GM18505 (cell line): ENCODE data around the gene TRAPPC2.
"Not testable (repeated sequence)": the region's sequence is repeated elsewhere in the genome, so short reads cannot be mapped to it uniquely, and the experiment has no call there.

Source experiments
- ATAC-seq: cut with Tn5 transposase; IDR thresholded peaks from one replicate; pipeline ENCODE4 v1.9.1; 2021; ENCODE audit not compliant: unreplicated experiment
- POLR2A ChIP-seq: IDR thresholded peaks from 4 replicates; pipeline ENCODE4 v1.6.1; 2011; ENCODE audit warnings: borderline replicate concordance; ENCODE audit not compliant: insufficient read depth, insufficient read length; ENCODE audit errors: extremely low read depth

The TRAPPC2 gene

DNA sequence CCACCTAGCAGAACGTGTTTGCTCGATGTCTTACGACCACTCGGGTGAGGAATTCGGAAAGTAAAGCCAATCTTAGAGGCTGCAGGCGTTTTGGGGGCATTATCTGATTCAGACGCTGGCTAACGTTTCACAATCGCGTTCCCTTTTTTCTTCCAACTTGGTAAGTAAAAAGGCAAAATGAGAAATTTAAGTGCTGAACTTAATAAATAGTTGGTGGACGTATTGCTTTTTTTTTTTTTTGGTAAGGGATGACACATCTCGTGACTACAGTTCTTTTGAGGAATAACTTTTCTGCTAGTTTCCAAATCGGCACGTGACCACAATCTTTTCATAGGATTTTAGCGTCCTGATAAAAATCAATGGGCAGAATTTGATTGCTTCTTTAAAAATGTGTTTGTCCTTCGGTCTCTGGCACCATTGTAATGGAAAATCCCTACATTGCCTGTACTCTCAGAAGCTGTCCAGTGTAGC is 44.6 kb downstream of the TRAPPC2 start:
- TF ChIP-seq POLR2A = no peak
- no peak for ATAC-seq

DNA sequence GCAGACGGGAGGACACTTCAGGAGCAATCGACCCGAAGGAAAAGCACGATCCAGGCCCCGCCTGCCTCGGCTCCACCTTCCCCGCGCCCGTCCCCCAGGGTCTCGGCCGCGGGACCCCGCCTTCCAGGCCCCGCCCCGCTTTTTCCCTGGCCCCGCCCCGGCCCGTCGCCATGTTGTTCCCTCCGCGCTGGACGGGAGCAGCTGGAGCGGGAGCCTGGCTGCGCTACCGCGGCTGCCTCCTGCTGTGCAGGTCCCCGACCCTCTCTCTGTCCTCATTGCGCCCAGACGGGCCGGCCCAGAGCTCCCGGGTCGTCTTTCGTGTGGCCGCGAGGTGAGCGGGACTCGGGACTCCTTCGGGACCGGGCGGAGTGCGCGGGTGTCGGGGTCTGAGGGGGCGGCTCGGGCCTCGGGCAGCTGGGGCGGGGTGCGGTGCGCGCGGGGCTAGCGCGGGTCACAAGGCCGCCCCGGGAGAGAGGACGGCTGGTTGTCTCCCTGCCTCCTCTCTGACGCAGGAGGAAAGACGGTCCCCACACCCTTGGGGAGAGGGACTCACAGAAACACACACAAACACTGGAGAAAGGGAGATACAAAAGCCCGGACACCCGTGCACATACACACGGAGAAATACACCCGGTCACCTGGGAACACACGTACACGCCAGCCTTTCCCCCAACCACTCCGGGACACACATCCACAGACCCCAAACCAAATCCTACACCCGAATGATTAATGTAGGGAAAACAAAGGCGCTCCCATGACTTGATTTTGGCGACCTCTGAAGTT is 45.3 kb downstream of the TRAPPC2 start, which contains the start of gene RAB9A:
Gene RAB9A, plus strand, starts transcription at position 171 of the 783 bp plus-strand sequence. CDS start 19,619 bp downstream, outside the sequence.
- peak; percentile 78 for TF ChIP-seq POLR2A
- ATAC-seq = peak; percentile 76

DNA sequence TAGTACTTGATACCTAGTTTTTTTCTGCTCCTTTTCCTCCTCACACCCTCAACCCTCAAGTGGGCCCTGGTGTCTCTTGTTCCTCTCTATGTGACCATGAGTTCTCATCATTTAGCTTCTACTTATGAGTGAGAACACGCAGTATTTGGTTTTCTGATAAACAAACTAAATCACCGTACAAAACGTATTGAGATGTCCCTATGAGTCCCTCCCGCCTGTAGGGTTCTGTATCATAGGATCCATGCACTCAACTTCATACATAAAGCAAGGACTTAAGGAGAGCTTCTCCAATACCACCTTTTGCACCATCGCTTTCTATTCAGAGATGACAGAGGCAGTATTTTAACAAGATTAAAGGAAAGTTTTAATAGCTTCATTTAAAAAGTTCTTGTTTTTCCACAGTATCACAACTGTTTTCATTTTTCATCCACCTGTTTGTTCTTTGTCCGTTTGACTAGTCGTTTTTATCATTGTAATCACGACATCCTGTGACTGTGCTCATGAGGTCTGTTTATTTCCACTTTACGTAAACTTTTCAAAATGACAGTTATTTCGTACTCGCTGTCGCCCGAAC is 45.9 kb downstream of the TRAPPC2 start:
- no peak for TF ChIP-seq POLR2A
- ATAC-seq = no peak

DNA sequence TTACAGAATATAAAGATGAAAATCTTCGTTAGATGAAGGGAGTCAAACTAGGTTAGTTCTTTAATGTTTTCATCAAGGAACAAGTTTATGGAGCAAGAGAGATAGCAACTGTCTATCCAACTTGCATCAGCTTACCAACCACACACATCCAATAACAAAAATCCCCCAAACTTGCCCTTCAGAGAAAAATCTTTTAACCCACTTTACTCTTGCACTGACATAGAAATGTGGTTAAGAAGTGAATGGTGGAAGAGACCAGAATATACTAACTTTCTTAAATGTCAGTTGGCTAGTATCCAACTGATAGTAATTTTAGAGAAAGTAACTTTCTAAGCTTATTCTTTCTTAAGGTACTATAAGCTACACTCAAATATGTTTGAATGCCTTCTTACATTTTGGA is 47.2 kb downstream of the TRAPPC2 start:
- TF ChIP-seq POLR2A = no peak
- no peak for ATAC-seq

DNA sequence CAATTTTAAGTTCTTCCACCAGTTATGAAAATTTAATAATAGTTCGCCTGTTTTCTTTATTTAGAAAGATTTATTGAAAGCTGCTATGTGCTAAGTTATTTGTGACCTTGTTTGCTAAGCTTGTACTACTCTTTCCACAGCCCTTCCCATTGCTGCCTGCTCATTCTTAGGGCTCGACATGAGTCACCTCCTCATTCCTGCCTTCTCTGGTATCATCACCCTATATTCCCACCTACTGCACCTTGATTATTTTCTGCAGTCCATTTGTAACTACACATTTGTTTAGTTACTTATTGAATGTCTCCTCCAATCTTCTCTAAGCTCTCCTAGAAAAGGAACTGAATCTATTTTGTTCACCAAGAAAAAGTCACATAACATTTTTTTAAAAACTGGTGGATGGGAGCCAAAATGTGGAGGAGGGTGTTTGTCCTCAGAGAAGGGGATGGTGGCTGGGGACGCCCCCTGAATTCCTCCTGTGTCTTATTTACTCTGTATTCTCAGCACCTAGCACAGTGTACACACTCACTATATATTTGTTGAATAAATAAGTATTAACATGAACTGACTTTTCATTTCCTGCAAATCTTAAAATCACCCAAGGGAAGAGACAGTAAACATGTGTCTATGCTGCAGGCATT is 49.2 kb downstream of the TRAPPC2 start:
- TF ChIP-seq POLR2A = no peak
- ATAC-seq = no peak

DNA sequence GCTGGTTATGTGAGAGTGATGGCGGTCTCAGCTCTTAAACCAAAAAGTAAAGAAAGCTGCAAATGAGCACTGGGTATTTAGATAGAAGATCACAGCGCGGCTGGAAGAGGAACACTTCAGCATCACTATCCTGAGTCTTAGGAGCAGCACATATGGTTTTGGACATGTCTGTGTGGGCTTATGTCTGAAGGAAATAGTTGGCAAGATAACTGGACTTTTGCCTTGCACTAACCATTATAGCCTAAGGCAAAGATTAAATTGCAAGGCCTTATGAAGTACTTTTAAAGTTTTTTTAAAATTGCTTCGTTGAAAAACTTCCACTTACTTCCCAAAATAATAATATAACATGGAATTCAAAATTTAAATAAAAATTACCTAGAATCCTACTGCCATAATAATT is 50.1 kb downstream of the TRAPPC2 start:
- no peak for ATAC-seq
- no peak for TF ChIP-seq POLR2A

DNA sequence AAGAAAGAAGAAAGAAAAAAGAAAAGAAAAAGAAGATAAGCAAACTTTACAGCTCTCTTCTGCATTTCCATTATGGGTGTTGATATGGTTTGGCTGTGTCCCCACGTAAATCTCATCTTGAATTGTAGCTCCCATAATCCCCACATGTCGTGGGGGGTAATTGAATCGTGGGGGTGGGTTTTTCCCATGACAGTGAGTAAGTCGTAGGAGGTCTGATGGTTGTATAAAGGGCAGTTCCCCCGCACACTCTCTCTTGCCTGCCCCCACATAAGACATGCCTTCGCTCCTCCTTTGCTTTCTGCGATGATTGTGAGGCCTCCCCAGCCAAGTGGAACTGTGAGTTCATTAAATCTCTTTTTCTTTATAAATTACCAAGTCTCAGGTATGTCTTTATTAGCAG is 52.8 kb downstream of the TRAPPC2 start:
- ATAC-seq = no peak
- no peak for TF ChIP-seq POLR2A

DNA sequence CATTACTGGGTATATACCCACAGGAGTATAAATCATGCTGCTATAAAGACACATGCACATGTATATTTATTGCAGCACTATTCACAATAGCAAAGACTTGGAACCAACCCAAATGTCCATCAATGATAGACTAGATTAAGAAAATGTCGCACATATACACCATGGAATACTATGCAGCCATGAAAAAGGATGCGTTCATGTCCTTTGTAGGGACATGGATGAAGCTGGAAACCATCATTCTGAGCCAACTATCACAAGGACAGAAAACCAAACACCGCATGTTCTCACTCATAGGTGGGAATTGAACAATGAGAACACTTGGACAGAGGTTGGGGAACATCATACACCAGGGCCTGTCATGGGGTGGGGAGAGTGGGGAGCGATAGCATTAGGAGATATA is 54.7 kb downstream of the TRAPPC2 start:
- not testable (repeated sequence) for ATAC-seq

DNA sequence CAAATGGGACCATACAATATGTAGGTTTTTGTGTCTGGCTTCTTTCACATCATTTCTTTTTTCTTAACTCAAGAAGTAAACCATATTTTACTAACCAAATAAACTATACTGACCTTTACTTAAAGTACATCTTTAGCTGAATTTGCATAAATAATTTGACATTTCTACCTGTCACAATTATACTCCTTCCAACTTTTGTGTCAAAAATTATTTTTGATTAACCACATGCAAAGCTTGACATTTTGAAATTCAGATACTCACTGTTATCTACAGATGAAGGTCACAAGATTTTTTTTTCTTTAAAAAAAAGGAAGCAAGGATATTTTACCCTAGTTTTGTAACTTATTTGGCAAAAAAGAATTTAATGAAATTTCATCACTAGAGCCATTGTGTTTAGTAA is 57.5 kb downstream of the TRAPPC2 start:
- ATAC-seq = no peak
- no peak for TF ChIP-seq POLR2A

DNA sequence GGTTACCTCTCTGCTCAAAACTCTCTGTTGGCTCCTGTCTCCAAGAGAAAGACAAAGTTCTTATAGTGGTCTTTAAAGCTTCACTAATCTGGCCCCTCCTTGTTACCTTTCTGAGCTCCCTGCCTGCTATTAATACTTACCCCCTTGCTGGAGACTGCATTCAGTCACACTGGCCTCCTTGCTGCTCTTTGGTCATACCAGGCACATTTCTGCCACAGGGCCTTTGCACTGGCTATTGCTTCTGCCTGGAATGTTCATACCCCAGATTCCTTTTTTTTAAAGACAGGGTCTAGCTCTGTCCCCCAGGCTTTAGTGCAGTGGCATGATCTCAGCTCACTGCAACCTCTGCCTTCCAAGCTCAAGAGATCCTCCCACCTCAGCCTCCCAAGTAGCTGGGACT is 61.4 kb downstream of the TRAPPC2 start:
- no peak for TF ChIP-seq POLR2A
- no peak for ATAC-seq

DNA sequence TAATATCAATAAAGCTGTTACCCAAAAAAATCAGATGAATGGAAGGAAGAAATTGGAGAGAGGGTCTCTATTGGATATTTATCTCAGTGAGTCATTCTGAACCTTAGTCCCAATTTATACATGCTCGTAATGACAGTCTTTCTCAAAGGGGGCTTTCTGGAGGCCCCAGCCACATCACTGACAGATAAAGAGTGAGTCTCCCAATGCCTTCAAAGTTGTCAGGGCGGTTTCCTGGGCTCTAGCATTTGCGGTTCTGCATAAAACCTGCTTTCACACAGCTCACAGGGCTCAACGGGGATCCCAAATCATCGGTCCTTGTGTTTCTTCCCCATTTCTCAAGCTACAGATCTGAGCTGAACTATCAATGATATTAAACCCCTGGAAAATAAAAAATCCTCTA is 64.2 kb downstream of the TRAPPC2 start:
- TF ChIP-seq POLR2A = peak; percentile 25
- no peak for ATAC-seq

DNA sequence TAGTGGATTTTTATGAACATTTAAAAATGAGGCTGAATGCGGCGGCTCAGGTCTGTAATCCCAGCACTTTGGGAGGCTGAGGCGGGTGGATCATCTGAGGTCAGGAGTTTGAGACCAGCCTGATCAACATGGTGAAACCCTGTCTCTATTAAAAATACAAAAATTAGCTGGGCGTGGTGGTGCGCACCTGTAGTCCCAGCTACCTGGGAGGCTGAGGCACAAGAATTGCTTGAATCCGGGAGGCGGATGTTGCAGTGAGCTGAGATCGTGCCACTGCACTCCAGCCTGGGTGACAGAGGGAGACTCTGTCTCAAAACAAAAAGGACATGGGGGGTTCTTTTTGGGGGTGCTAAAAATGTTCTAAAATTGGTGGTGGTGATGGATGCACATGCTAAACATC is 64.7 kb downstream of the TRAPPC2 start:
- not testable (repeated sequence) for ATAC-seq

DNA sequence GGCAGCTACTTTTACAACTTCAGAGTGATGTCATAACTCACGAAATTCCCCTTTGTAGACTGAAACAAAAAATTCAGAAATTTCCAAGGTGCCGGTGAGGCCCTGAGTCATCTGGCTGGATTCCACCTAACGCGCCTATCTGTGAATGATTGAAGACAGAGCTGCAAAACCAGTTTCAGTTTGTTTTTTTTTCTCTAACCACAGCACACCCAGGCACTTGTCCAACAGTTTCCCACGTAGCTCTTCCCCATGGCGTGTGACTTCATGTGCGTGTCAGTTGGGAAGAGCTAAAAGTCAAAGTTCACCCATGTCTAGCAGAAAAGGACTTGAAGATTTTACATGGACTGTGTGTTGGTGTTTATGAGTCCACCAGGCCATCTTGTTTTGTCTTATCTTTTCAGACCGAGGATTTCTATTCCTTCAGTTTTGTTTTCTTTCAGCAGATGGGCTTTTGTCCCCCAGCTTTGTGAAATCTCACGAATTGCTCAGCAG is 65.1 kb downstream of the TRAPPC2 start:
- peak; percentile 26 for TF ChIP-seq POLR2A
- peak; percentile 80 for ATAC-seq

DNA sequence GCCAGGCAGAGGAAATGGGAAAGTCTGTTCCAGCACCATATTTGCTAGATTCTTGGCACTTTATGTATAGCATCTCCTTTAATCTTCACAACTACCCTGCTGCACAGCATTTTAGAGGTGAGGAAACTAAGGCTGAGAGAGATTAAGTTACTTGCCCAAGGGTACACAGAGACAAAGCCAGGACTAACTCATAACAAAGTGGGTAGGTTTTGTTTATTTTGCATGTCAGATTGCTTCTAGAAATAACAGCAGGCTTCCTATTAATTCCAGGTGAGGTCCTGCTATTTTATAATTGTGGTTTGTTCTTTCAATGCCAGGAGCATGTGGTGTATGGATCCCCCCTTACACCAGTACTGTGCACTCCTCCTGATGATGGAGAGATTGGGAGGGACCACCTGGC is 66.5 kb downstream of the TRAPPC2 start:
- ATAC-seq = no peak
- no peak for TF ChIP-seq POLR2A

DNA sequence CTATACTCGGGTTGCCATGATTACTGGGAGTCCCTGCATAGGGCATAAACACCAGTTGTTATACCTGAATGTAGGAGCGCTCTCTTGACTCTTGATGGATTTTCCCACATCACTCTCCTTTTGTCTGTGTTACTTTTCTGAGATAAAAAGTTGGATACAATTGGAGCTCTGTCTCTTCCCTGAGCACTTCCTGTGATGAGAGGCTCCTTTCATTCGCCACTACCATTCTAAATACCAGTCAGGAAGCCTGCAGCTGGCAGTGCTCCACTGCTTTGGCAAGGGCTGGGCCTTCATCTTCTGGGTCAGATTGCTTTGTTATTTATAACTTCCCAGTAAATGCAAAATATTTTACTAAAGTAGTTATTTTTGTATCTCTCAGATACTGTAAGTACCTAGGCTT is 67.6 kb downstream of the TRAPPC2 start:
- TF ChIP-seq POLR2A = no peak

DNA sequence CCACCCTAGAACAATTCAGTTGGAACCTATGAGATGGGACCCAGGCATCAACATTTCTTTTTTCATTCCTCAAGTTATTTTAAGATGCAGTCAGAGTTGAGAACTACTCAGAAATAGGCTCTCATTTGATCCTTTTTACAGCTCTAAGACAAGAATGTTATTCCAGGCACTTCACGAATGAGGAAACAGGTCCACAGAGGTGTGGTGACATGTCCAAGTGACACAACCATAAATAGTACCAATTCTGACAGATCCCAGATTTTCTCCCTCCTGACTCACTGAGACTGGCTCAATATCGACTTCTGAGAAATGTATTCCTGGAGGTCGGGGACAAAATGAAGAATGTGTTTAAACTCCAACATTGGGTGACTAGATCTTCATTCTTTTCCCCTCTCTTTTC is 70.4 kb downstream of the TRAPPC2 start:
- TF ChIP-seq POLR2A = no peak
- no peak for ATAC-seq

More for the DNA sequence above, 67.6 kb downstream of the TRAPPC2 start:
- no peak for ATAC-seq
